Stomach (tissue), 4 donors: Measurements from ENCODE around the gene PLPP1.

Source experiments
- POLR2A ChIP-seq, 4 donors: fragments of 450-650 bp; IDR thresholded peaks; one replicate each; pipeline ENCODE4 v1.6.1; 2016; ENCODE audit warnings: antibody characterized with exemption in 4 of 4, control low read depth in 2 of 4, mild to moderate bottlenecking in 1 of 4, moderate library complexity in 1 of 4
- TF ChIP-seq, protein P1 (sequence below), 7 experiments: fragments of 450-650 bp in 4 of 7; fragments of 200-600 bp in 3 of 7; sonication (generic) in 3 of 7; IDR thresholded peaks; one replicate each; pipeline ENCODE4 v1.5.1; 2016 to 2019; ENCODE audit warnings: antibody characterized with exemption in 7 of 7, control low read depth in 2 of 7, mild to moderate bottlenecking in 1 of 7

- TF ChIP-seq POLR2A (IDR thresholded peaks at IDR 0.05), result no peak
- TF ChIP-seq, protein P1, sequence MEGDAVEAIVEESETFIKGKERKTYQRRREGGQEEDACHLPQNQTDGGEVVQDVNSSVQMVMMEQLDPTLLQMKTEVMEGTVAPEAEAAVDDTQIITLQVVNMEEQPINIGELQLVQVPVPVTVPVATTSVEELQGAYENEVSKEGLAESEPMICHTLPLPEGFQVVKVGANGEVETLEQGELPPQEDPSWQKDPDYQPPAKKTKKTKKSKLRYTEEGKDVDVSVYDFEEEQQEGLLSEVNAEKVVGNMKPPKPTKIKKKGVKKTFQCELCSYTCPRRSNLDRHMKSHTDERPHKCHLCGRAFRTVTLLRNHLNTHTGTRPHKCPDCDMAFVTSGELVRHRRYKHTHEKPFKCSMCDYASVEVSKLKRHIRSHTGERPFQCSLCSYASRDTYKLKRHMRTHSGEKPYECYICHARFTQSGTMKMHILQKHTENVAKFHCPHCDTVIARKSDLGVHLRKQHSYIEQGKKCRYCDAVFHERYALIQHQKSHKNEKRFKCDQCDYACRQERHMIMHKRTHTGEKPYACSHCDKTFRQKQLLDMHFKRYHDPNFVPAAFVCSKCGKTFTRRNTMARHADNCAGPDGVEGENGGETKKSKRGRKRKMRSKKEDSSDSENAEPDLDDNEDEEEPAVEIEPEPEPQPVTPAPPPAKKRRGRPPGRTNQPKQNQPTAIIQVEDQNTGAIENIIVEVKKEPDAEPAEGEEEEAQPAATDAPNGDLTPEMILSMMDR (IDR thresholded peaks at IDR 0.05), result no peak
Observed at GRCh38 chr5:55450050-55450765, 84.6 kb downstream of the PLPP1 start.
